Glomerular visceral epithelial cell (primary cell): ENCODE data around the gene INHBC.
"Not testable (repeated sequence)": the region's sequence is repeated elsewhere in the genome, so short reads cannot be mapped to it uniquely, and the experiment has no call there.

Experiments
- DNase-seq: peaks from one replicate; pipeline ENCODE4 v3.0.0-alpha.2; 2016; ENCODE audit errors: extremely low spot score

The INHBC gene, protein sequence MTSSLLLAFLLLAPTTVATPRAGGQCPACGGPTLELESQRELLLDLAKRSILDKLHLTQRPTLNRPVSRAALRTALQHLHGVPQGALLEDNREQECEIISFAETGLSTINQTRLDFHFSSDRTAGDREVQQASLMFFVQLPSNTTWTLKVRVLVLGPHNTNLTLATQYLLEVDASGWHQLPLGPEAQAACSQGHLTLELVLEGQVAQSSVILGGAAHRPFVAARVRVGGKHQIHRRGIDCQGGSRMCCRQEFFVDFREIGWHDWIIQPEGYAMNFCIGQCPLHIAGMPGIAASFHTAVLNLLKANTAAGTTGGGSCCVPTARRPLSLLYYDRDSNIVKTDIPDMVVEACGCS

DNA sequence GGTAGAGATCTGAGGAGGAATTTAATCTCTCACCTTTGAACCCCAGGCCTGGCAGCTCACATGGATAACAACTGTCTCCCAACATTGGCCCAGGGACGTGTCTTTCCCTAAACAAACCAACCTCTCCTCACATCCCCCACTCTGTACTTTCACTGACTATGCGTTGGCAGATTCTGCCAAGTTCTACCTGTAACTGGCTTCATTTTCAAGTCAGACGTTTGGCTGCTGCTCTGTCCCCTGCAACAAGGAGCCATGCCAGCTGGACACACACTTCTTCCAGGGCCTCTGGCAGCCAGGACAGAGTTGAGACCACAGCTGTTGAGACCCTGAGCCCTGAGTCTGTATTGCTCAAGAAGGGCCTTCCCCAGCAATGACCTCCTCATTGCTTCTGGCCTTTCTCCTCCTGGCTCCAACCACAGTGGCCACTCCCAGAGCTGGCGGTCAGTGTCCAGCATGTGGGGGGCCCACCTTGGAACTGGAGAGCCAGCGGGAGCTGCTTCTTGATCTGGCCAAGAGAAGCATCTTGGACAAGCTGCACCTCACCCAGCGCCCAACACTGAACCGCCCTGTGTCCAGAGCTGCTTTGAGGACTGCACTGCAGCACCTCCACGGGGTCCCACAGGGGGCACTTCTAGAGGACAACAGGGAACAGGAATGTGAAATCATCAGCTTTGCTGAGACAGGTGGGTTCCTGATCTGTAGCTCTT is at the start of gene INHBC:
Gene INHBC, plus strand, starts transcription at position 268 of the 707 bp plus-strand sequence. Its CDS starts 103 bp downstream, at position 371.
- no peak for DNase-seq

DNA sequence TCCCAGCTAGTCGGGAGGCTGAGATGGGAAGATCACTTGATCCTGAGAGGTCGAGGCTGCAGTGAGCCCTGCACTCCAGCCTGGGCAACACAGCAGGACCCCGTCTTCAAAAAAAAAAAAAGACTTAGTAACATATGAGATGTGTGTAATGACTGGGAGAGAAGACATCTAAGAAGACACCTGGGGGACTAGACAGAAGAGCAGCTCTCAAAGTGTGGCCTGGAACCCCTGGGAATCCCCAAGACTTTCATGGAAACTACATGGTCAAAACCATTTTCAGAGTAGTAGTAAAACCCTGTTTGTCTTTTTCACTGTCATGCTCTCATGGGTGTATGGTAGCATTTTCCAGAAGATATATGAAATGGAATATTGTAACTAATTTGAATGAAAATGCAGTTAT is 49.0 kb upstream of the INHBC start:
- DNase-seq: no peak

- no peak for DNase-seq
Observed at GRCh38 chr12:57386187-57386720, 48.3 kb upstream of the INHBC start.

- DNase-seq: no peak
Observed at GRCh38 chr12:57388425-57388824, 46.2 kb upstream of the INHBC start.

DNA sequence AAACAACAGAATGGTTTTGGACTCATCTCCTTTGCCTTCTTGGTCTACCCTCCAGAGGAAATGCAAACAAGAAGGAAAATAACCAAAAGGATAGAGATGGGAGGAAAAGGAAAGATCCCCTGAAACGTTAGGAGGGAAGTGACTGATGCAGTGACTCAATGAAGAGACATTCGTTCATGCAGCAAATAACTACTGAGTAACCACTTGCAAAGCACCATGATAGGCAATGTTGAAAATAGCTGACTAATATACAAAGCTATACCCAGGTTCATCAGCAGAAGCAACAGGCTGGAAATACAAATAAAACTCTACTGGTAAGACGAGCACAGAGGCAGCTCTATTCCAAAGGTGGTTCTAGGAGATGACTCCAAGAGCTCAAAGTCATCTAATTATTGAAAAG is 45.6 kb upstream of the INHBC start:
- DNase-seq: peak; percentile 65

DNA sequence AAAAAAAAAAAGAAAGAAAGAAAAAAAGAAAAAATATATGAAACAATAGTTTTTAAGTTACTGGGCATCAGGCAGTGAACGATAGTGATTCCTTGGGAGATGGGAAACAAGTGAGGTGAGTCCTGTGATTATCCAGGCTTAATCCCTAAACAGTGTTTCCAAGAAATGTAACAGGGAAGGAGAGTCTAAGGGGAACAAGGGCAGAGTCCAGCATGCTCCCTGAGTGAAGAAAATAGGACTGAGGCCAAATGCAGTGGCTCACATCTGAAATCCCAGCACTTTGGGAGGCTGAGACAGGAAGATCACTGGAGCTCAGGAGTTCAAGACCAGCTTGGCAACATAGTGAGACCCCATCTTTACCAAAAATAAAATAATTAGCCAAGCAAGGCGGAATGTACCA is 44.4 kb upstream of the INHBC start:
- DNase-seq: no peak

GRCh38 chr12:57395121-57395520 is 39.5 kb upstream of the INHBC start:
- no peak for DNase-seq

GRCh38 chr12:57397441-57397840 is 37.1 kb upstream of the INHBC start:
- no peak for DNase-seq

DNA sequence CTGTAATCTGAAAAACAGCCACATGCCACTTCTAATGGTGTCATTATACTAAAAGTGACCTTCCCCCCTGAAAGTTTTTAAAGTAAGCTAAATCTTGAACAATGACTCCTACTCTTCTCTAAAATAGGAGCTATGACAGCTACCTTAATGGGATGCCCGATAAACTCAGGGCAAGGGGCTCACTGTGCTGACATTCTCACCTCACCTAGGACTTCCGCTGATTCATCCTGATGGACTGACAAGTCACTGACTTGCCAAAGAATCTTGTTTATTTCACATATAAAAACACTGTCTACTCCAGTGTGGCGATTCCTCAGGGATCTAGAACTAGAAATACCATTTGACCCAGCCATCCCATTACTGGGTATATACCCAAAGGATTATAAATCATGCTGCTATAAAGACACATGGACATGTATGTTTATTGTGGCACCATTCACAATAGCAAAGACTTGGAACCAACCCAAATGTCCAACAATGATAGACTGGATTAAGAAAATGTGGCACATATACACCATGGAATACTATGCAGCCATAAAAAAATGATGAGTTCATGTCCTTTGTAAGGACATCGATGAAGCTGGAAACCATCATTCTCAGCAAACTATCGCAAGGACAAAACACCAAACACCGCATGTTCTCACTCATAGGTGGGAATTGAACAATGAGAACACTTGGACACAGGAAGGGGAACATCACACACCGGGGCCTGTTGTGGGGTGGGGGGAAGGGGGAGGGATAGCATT is 34.7 kb upstream of the INHBC start:
- DNase-seq: not testable (repeated sequence)

DNA sequence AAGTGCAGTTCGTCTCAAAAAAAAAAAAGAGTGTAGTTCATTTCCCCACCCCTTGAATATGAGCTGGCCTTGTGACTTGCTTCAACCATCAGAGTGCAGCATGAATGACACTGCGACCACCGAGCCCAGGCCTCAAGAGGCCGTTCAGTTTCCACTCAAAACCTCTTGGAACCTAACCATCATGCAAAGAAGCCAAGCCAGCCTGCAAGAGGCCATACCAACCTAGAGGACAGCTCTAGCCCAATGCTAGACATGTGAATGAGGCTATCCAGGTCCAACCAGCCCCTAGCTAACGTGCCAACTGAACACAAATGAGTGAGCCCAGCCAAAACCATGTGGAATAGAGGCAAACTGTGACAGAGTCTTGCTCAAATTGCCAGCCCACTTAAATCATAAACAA is 33.4 kb upstream of the INHBC start:
- no peak for DNase-seq

DNA sequence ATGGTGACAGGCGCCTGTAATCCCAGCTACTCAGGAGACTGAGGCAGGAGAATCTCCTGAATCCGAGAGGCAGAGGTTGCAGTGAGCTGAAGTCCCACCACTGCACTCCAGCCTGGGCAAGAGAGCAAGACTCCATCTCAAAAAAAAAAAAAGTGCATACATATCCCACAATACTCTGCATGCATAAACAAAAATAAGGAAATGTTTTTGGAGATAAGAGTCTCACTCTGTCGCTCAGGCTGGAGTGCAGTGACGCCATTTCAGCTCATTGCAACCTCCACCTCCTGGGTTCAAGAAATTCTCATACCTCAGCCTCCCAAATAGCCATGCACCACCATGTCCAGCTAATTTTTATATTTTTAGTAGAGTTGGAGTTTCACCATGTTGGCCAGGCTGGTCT is 32.4 kb upstream of the INHBC start:
- DNase-seq: not testable (repeated sequence)

- DNase-seq: no peak
Observed at GRCh38 chr12:57404966-57405640, 29.5 kb upstream of the INHBC start.

DNA sequence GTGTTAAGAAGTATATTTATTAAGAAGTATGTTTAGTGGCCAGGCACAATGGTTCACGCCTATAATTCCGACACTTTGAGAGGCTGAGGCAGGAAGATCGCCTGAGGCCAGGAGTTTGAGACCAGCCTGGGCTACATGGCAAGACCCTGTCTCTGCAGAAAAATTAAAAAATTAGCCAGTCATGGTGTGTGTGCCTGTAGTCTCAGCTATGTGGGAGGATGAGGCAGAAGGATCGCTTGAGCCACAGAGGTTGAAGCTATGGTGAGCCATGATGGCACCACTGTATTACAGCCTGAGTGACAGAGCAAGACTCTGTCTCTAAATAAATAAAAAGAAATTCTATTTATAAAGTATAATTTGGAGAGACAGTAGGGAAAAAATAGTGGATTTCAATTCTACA is 24.1 kb upstream of the INHBC start:
- DNase-seq: no peak

GRCh38 chr12:57414160-57414559 is 20.4 kb upstream of the INHBC start:
- DNase-seq: not testable (repeated sequence)

DNA sequence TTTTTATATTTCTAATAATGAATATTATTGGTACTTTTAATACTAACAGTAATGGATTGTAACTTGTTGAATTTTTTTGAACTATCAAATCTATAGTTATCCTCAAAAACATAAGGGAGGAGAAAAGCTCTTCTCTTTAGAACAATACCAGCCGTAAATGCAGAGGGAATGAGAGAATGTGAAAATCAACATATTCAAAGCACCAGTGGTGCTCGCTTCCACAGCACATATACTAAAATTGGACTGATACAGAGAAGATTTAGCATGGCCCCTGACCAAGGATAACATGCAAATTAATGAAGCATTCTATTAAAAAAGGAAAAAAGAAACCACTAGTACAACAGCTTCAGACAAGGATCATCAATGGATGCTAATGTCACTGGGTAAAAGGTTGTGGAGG is 19.5 kb upstream of the INHBC start:
- DNase-seq: no peak

DNA sequence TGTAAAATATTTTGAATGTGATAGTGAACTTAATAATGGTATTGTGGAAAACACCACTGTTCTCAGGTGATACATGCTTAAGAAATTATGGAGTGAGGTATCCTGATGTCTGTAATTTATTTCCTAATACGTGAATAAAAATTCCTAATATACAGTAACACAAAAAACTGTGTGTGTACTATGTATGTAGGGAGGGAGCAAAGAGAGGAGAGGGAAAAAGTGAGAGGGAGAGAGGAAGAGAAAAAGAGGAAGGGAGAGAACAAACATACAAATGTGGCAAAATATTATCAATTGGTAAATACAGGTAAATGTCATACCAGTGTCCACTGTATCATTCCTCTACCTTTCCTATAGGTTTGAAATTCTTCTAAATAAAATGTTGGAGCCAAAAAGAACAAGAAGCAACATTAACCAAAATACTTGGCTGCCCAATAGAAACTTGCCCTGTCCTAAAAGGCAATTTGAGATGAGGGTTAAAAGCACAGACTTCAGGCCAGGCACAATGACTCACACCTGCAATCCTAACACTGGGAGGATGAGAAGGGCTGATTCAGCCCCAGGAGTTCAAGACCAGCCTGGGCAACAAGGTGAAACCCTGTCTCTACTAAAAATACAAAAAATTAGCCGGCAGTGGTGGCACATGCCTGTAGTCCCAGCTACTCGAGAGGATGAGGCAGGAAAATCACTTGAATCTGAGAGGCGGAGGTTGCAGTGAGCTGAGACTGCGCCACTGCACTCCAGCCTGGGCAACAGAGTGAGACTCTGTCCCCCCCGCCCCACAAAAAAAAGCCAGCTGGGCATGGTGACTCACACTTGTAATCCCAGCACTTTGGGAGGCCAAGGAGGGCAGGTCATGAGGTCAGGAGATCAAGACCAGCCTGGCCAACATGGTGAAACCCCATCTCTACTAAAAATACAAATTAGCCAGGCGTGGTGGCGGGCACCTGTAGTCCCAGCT is 18.3 kb upstream of the INHBC start:
- no peak for DNase-seq

DNA sequence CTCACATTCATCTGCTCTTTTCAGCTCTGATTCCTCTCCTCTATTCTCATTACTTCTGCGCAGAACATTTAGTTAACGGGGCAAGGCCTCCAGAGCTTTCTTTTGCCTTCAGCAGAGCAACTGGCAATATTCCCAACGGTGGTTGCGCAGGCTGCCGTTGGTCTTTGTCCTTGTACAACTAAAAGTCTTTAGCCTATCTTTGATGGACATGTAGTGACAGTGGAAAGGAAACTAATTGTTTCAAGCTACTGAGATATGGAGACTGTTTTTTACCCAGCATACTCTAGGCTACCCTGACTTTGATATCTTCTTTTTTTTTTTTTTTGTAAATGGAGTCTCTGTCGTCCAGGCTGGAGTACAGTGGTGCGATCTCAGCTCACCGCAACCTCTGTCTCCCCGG is 16.3 kb upstream of the INHBC start:
- no peak for DNase-seq

DNA sequence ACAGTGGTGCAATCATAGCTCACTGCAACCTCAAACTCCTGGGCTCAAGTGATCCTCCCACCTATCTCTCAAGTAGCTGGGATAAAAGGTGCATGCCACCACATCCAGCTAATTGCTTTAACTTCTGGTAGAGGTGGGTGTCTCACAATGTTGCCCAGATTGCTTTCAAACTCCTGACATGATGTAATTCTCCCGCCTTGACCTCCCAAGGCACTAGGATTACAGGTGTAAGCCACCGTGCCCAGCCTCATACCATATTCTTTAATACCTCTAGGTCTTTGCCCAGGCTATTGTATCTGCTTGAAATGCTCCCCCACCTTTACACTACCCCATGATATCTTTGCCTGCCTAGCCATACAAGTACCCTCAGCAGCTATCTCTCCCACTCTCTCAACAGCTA is 15.1 kb upstream of the INHBC start:
- DNase-seq: no peak

GRCh38 chr12:57420482-57420881 is 14.1 kb upstream of the INHBC start:
- DNase-seq: no peak

- not testable (repeated sequence) for DNase-seq
Observed at GRCh38 chr12:57426948-57427347, 7.6 kb upstream of the INHBC start.

- DNase-seq: no peak
Observed at GRCh38 chr12:57428965-57429364, 5.6 kb upstream of the INHBC start.
